GM18498 (cell line): ENCODE results near the gene OSTM1.
A peak's percentile ranks its signal among the peaks of the same experiment; 100 is the strongest.

Experiments
- ATAC-seq: cut with Tn5 transposase; IDR thresholded peaks from one replicate; pipeline ENCODE4 v1.9.1; 2021; ENCODE audit warnings: mild to moderate bottlenecking, moderate library complexity; ENCODE audit not compliant: unreplicated experiment

Gene OSTM1, protein sequence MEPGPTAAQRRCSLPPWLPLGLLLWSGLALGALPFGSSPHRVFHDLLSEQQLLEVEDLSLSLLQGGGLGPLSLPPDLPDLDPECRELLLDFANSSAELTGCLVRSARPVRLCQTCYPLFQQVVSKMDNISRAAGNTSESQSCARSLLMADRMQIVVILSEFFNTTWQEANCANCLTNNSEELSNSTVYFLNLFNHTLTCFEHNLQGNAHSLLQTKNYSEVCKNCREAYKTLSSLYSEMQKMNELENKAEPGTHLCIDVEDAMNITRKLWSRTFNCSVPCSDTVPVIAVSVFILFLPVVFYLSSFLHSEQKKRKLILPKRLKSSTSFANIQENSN

DNA sequence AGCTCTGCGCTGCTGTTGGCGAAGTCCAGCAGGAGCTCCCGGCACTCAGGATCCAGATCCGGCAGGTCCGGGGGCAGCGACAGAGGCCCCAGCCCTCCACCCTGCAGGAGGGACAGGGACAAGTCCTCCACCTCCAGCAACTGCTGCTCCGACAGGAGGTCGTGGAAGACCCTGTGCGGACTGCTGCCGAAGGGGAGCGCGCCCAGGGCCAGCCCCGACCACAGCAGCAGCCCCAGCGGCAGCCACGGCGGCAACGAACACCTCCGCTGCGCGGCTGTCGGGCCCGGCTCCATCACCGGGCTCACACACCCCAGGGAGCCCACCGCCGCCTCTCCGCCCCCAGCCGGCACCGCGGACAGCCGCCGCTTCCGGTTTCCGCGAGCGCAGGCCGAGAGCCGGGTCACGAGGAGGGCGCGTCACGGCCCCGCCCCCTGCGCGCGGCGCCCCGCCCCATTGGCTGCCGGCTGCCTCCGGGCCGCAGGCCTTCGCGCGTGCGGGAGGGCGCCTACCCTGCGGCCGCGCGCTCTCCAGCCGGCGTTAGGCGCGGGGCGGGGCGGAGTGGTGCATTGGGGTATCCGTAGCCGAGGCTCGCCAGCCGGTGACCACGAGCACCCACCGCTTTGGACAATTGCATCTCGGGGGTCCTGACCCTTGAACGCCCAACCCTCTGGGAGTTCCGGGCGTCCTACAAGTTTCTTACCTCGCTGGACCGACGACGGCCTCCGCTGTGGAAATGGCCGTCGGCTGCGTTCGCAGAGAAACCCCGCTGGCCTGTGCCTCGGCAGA is at the start of gene OSTM1:
TSS of gene OSTM1 (minus strand) at position 383 of the 786 bp plus-strand sequence. CDS start at position 293, 90 bp downstream.
- peak; percentile 97 for ATAC-seq

DNA sequence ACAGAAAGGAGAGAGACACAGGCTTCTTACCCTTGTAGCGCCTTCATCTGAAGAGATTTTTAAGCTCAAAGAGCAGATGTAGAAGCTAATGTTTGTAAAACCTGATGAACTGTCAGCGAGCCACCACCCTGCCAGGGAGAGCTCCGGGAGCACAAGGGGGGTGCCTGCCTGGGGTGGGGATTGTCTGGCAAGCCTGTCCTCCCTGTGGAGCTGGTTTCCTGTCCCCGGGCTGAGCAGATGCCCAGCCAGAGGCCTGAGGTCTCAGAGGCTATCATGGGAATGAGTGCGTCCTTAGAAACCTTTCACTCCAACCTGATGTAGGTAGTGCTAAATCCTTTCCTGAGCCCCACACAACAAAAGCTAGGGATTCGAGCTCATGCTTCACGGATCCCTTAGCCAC is 49.4 kb upstream of the OSTM1 start:
- no peak for ATAC-seq

DNA sequence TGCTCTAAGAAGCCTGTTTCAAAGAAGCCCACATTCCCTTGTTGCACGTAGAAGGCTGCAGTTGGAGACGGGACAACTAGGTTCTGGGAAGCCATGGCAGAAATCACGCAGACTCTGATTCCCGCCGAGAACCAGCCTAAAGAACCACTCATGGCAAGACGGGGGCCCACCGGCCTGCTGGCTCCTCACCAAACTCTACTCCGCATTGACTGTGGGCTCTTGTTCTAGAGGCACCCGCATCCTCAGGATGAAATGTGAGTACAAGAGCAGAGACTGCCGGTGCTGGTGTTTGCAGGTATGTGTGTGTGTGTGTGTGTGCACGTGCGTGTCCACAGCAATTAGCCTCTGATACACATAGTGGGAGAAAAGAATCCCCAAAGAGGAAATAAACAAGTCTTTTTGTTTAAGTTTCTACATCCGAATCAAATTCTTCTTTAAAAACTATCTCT is 49.0 kb upstream of the OSTM1 start:
- no peak for ATAC-seq

DNA sequence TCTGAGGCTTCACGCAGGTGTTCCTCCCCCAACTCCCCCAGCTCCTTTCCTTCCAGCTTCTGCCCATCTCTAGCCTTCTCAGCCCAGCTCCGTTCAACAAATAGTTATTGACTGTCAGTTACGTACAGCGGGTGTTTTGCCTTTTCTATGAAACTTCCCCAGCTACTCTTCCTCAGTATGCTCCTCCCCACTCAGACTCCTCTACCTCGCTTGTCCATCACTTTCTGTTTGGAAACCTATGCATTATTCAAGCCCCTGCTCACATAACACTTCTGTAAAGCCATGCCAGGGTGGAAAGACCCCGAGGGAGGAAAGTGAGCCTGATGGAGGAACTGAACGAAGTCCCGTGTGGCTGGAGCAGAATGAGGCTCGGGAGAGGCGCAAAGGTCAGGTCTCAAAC is 47.1 kb upstream of the OSTM1 start:
- ATAC-seq: no peak

DNA sequence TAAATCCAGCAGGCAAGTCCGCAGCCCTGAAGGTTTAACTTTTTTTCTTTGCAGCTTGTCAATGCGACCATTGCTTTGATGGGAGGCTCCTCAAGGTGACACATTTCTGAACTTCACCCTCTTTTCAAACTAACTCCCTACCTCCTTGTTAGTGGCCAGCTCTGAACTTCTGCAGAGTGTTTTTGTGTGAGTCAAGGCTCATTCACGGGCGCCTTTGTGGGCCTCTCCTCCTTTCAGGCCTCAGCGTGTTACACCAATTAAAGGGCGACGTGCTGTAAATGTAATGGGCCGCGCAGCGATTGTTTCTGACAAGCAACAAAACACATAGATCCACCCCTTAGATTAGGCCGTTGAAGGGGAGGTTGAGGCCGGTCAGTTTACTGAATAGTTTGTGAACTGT is 45.8 kb upstream of the OSTM1 start:
- no peak for ATAC-seq

DNA sequence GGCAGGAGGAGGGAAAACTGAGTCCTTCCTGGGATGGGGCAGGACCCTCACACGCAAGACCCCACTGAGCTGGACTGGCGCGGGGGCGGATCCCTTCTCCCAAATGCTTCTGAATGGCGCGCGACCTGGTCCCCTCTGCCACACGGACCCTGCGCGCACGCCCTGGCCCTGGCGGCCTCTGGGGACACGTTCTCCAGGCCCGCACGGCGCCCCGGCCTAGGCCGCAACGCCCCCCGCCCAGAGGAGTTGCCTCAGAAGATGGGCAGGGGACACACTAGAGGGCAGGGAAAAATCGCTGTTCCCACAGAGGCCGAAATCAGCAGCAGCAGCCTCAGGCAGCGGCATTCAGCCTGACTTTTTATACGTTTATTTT is 45.2 kb upstream of the OSTM1 start:
- ATAC-seq: no peak

DNA sequence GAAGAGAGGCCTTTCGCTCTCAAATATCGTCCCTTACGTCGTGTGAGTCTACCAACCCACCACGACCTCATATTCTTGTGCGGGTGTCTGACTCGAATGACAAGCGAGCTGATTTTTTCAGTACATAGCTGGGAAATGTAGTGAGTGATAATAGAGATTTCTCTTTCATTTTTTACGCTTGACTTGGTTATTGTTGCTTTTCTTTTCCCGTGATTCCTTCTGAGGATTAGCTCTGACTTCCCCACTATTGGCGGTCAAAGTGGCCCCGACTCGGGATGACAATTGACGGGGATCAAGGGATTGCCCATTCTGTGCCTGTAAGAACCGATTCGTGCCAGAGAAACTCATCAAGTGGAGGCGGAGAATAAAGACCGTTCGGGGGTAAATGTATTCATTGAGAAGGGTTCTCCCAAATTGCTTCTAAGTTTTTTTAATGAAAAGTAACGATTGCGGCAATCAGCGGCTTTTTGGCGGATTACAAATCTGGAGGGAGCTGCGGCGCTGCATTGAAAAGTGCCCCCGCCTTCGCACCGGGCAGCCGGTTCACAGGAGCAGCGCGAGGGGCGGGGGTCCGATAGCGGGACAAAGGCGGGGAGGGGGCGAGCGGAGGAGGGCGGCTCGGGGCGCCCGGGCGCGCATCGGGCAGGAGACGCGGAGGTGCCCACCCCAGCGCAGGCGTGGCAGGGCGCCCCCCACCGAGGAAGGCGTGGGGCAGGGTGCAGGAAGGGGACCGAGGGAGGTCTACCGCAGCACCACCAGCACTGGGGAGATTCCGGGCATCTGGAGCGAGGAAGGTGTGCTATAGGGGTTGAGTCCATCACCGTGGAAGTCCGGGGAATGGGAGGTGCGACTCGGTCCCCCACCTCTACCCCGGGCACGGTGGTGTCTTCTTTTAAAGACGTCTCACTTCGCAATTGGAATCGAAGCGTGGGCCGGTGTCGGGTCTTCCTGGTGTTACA is 44.5 kb upstream of the OSTM1 start:
- no peak for ATAC-seq

DNA sequence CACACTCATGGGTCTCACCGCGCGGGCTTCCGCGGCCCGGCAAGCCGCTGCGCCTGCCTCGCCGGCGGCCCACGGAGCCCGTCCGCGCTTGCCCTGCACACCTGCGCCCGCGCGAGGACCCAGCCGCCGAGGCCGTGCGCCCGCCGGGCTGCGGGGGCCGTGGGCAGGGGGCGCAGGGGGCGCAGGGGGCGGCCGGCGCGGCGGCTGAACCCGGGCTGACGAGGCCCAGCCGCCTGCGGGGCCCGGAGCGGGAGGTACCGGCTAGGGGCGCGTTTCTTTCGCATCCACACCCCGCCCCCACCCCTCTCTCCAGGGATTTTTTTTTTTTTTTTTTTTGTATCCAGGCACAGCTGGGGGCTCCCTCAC is 43.8 kb upstream of the OSTM1 start:
- no peak for ATAC-seq

DNA sequence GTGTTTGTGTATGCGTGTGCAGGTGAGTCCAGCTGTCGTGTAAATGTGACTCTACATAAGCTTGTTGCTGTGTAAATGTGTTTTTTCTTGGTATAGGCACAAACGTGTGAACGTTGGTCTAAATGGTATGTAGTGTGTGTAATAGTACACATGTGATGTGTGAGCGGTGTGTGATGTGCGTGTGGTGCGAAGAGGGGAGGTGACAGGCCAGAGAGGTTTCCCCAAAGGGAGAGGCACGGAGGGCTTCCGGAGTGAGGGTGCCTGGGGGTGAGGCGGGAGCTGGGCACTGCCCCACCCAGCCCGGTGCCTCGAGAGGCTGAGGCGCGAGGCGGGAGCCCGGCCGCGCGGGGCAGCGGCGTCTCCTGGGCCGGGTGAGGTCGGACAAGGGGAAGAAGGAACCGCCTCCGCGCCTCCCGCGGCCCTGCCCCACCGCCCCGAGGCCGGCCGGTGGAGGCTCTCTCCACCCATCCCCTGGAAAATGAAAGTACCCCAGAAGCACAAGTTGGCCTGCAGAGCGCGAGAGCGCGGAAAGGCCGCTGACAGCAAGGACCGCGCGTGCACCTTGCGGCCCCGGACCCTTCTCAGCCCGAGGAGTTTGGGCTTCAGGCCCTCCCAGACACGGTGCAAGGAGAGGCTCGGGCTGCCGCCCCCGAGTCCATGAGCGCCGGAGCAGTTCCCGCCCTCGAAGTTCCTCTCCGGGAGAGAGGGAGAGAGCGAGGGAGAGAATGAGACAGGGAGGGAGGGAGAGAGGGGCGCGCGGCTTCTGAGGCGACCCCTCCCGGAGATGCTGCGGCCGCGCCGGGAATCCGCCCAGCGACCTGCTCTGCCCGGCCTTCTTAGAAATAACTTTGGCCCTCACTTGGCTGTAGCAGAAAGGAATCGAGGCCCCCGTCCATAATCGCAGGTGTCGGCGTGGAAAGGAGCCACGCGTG is 43.2 kb upstream of the OSTM1 start:
- ATAC-seq: peak; percentile 50

DNA sequence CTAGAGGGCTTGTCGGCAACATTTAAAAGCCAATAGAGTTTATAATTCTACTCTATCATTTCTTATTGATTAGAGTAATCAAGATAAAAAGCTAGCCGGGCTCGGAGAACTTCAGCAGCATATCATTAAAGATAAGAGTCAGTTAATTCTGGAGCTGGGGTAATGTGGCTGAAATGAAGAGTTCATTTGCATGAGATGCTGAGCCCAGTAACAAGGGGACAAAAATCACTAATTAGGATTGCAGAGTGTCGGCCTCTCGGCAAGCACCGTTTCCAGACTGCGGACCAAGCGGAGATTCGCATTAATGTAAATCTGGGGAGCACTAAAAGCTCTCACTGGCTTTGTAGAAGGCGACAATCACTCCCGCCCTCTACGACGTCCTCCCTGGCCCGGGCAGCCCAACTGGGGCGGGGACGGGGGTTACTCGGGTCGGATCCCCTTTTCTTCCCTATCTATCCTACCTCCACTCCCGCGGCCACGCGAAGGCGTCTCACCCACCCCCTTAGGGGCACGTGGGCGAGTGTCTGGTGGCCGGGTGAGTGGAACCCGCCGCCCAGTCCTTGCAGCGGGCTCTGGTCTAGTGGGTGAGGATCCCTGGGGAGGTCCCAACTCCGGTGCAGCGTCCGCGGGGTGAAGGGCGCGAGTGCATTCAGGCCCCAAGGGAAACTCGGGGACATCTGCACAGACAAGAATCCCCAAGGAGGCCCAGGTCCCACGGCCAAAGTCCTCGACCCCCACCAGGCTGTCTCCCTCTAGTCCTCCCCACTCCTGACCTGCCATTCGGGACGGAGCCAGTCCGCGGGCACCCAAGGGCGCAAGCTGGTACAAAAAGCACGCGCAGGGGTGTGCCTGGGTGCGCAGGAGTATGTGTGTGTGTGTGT is 42.2 kb upstream of the OSTM1 start:
- no peak for ATAC-seq

DNA sequence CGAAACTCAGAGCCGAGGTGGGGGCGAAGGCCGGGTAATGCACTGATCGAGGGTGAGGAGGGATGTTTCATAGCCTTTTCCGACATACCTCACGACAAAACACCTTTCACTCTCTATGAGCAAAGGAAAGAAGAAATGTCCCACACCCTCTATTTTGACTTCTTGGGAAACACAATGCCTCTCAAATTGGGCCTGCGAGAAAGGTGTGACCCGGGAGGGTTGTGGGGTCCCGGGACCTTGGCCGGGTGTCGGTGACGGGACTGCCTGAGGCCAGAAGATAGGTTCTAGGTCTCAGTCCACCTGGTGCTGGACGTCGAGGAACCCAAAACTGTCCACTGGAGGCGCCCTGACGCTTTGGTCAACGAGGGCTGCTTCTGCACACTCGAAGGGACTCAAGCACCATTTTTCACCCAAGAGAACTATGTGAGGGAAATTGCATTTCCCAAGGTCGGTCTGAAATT is 41.1 kb upstream of the OSTM1 start:
- ATAC-seq: no peak

DNA sequence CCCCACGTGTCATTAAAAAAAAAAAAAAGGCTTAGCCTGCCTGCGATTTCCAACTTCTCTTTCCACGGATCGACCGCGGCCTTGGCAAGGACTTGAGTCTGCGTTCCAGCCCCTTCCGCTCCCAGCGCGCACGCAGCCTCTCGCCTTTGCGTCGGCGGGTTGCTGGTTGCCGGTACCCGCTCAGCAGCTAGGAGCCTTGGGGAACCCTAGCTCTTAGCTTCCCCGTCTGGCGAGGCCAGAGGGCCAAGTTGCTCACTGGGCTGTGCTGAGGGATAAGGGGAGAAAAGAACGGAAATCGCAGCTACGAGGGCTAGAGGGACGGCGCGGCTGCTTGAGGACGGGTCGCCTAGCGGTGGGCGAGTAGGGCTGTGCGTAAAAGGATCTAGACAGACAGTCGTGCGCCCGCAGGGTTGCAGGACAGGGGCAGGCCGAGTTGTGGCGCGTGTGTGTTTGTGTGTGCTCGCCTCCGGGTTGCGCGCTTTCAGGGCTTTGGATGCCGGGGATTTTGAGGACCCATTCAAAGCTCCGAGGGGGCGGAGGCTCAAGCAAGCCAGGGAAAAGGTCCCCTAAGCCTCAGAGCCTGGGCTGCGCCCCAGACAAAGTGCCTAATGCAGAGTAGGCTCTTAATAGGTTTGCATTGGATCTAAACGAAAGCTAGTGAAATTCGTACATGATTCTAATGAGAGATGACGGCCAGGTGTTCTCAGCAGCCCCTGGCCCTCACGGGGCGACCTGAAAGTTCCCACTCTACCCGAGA is 40.5 kb upstream of the OSTM1 start:
- ATAC-seq: no peak

DNA sequence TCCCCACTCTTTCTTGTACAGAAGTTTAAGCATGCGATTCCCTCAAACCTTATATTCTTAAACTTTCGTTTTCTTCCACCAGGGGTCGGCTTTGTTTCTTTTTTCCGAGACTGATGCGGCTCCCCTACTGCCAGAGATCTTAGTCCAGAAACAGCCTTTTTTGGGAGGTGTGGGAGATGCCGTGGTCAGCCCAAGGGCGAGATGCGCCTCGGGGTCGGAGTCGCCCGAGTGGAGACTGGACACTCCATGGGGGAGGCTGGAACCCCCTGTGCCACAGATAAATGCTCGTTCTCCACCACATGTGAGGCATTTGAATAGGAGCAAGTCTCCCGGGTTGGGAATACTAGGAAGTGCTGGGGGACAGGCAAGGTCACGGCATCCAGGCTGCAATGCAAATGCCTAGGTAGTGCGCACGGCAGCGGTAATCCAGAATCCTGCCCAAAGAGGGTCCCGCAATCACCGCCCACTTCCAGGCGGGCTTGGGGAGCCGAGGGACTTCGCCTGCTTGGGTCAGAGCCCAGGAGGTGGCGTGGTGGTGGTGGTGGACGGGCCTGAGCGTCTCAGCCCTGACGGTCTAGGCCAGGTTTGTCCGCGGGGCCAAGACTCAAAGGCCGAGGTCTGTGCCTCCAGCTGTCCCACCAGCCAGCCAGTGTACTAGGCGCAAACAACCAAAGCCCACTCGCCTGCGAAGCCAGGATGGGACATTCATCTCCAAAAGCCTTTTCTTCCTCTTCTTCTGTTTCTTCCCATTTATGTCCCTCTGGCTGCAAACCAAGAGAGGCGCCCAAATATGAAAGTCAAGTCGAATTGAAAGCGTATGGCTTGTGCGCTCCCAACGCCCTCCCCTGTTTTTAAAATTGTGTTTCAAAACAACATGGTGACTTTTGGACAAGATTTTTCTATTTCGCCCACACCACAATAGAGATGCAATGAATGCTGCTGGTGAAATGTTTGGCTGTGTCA is 39.3 kb upstream of the OSTM1 start:
- no peak for ATAC-seq

DNA sequence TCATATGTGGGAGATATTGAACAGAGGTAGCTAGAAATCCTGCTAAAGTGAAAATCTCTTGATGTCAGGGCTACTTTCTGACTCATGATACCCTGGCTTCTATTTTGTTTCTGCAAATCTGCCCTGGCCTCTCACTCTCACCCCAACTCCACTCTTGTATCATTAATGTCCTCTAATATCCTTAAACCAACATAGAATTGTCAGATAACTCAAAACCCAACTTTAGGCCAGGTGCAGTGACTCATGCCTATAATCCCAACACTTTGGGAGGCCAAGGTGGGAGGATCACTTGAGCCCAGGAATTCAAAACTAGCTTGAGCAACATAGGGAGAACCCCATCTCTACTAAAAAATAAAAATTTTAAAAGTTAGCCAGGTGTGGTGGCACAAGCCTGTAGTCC is 33.8 kb upstream of the OSTM1 start:
- no peak for ATAC-seq

DNA sequence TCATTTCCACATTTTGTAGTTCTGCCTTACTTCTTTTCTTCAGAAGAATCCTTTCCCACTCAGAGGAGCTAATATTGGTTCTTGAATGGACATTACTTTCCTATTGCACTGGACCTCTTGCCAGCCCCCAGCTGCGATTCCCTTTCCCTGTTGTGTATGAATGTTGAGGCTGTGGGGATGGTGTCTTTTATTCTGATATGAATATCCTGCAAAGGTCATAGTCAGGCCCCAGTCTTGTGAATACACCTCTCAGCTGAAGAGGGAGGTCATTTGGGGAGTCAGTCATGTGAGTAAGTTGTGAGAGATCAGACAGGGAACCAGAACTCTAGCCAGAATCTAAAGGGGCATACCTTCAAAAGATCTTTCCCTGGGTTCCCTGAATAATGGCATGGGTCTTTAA is 32.6 kb upstream of the OSTM1 start:
- ATAC-seq: no peak

DNA sequence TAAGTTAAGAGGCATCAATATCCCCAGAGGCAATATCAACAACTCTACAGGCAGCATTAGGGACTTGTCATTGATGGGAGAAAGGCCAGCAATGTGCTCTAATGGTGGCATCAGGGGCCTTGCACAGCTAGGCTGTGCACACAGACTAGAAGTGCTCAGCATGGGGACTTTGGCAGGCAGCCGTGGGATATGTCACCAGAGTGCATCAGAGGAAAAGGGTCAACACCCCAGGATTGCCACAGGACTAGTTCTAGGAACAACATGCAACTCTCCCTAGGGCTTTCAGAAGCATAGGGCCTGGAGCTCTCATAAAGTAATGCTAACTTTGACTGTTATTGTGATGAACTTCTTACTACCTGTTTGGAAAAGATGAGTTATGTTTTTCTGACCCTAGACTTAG is 32.2 kb upstream of the OSTM1 start:
- ATAC-seq: no peak

DNA sequence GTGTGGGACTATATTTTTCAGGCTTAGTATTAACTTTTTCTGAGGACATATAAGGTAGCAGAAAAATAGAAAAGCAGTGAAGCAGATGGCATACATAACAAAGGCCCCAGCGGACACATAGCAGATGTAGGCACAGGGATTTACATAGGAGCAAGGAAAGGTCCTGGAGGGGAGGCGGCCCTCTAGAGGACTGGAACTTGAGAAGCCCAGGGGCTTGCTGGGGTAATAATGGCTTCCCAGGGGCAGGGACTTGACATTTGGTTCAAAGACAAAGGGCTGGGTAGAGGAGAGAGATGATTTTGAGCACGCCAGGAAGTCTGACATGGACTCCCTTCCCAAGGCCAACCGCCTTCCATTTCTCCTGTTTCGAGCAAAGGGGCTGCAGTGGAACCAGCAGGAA is 31.7 kb upstream of the OSTM1 start:
- ATAC-seq: no peak
